WERI-Rb-1 (cell line): ENCODE data around the gene DIAPH1.
A peak's percentile ranks its signal among the peaks of the same experiment; 100 is the strongest.

ENCODE experiments used
- DNase-seq: peaks from one replicate; pipeline ENCODE4 v3.0.0-alpha.2; 2020
- H3K27ac ChIP-seq: fragments of 250-450 bp; sonication (Bioruptor Pico); 2 replicates; pipeline ENCODE4 v1.5.1; 2020; ENCODE audit warnings: mild to moderate bottlenecking, moderate library complexity
- H3K27me3 ChIP-seq: fragments of 250-450 bp; sonication (Bioruptor Pico); 2 replicates; pipeline ENCODE4 v1.5.1; 2021; ENCODE audit warnings: mild to moderate bottlenecking, low read depth, moderate library complexity; ENCODE audit not compliant: insufficient read depth, severe bottlenecking
- H3K36me3 ChIP-seq: fragments of 250-450 bp; sonication (Bioruptor Pico); 2 replicates; pipeline ENCODE4 v1.5.1; 2020; ENCODE audit warnings: mild to moderate bottlenecking, moderate library complexity
- H3K4me3 ChIP-seq: 2 replicates; pipeline ENCODE4 v1.5.1; 2011; ENCODE audit warnings: low read depth, mild to moderate bottlenecking, control low read depth, low read length
- H3K9me3 ChIP-seq: fragments of 250-450 bp; sonication (Bioruptor Pico); 2 replicates; pipeline ENCODE4 v1.5.1; 2021; ENCODE audit warnings: mild to moderate bottlenecking, moderate library complexity; ENCODE audit not compliant: severe bottlenecking
- TF ChIP-seq, protein P1 (sequence below): IDR thresholded peaks from 2 replicates; pipeline ENCODE4 v1.5.1; 2011; ENCODE audit warnings: low read depth, mild to moderate bottlenecking, control low read depth, inconsistent platforms, low read length

The DIAPH1 gene

DNA sequence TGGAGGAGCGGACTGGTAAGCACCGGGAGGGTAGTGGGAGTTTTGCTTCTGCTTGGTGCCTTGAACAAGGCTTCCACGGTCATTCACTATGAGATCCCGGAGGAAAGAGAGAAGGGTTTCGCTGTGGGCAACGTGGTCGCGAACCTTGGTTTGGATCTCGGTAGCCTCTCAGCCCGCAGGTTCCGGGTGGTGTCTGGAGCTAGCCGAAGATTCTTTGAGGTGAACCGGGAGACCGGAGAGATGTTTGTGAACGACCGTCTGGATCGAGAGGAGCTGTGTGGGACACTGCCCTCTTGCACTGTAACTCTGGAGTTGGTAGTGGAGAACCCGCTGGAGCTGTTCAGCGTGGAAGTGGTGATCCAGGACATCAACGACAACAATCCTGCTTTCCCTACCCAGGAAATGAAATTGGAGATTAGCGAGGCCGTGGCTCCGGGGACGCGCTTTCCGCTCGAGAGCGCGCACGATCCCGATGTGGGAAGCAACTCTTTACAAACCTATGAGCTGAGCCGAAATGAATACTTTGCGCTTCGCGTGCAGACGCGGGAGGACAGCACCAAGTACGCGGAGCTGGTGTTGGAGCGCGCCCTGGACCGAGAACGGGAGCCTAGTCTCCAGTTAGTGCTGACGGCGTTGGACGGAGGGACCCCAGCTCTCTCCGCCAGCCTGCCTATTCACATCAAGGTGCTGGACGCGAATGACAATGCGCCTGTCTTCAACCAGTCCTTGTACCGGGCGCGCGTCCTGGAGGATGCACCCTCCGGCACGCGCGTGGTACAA is 142.5 kb downstream of the DIAPH1 start:
- Histone ChIP-seq H3K9me3 (peaks cover 6% of the 10 kb centered on the region), H3K36me3 (no peaks in the 10 kb centered on the region), H3K27ac (no peak overlapping the region), H3K27me3 (no peaks in the 10 kb centered on the region), H3K4me3 (peak overlapping the region; percentile 58)
- no peak for DNase-seq
- TF ChIP-seq, protein P1, sequence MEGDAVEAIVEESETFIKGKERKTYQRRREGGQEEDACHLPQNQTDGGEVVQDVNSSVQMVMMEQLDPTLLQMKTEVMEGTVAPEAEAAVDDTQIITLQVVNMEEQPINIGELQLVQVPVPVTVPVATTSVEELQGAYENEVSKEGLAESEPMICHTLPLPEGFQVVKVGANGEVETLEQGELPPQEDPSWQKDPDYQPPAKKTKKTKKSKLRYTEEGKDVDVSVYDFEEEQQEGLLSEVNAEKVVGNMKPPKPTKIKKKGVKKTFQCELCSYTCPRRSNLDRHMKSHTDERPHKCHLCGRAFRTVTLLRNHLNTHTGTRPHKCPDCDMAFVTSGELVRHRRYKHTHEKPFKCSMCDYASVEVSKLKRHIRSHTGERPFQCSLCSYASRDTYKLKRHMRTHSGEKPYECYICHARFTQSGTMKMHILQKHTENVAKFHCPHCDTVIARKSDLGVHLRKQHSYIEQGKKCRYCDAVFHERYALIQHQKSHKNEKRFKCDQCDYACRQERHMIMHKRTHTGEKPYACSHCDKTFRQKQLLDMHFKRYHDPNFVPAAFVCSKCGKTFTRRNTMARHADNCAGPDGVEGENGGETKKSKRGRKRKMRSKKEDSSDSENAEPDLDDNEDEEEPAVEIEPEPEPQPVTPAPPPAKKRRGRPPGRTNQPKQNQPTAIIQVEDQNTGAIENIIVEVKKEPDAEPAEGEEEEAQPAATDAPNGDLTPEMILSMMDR: no peak

DNA sequence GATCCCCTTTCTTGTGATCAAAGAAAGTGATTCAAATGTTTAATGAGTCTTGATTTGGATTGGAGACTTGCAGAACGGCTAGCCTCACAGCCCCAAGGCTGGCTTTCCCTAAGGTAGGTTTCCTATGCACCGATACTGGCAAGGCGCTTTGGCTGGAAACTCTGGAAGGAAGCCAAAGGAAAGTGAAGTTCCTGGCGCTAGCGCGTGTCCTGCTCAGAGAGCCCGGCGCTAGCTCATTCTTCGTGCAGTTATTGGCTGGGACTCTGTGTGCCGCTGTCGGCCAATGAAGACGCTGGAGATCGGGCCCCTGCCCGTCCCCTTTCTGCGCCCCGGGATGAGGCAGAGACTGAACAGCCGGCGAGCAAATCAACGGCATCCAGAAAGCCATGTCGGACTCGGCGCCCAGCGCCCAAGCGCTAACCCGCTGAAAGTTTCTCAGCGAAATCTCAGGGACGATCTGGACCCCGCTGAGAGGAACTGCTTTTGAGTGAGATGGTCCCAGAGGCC is 143.1 kb downstream of the DIAPH1 start, which contains the start of gene PCDHGC3:
TSS of gene PCDHGC3 (plus strand) at position 342 of the 507 bp plus-strand sequence. CDS start at position 493, 151 bp downstream.
- H3K27me3 ChIP-seq: no peaks in the 10 kb centered on the region
- no peak within 1 kb of the TSS for H3K27ac ChIP-seq
- peak; percentile 80 for DNase-seq
- peak within 1 kb of the TSS; percentile 58 for H3K4me3 ChIP-seq
- H3K9me3 ChIP-seq: peaks cover 6% of the 10 kb centered on the region
- TF ChIP-seq, protein P1: peak; percentile 36; the same call in 1 of the 2 replicates
- no peaks in the 10 kb centered on the region for H3K36me3 ChIP-seq

DNA sequence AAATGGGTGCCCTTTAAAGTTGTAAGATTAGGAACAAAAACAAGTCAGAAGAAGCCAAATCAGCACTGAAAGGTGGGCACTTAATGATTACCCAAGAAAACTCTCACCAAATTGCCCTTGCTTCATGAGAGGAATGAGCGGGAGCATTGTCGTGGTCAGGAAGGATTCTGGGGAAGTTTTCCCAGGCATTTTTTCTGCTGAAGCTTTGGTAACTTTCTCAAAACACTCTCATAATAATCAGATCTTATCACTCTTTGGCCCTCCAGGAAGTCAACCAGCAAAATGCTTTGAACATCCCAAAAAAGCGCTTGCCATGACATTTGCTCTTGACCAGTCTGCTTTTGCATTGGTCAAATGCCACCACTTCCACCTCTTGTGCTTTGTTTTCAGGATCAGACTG is 153.4 kb downstream of the DIAPH1 start:
- TF ChIP-seq, protein P1: no peak
- Histone ChIP-seq H3K27me3 (no peaks in the 10 kb centered on the region), H3K9me3 (no peaks in the 10 kb centered on the region), H3K4me3 (no peak overlapping the region), H3K27ac (no peak overlapping the region), H3K36me3 (no peaks in the 10 kb centered on the region)
- no peak for DNase-seq
